ENCODE results near the gene ARHGAP28.

DNA sequence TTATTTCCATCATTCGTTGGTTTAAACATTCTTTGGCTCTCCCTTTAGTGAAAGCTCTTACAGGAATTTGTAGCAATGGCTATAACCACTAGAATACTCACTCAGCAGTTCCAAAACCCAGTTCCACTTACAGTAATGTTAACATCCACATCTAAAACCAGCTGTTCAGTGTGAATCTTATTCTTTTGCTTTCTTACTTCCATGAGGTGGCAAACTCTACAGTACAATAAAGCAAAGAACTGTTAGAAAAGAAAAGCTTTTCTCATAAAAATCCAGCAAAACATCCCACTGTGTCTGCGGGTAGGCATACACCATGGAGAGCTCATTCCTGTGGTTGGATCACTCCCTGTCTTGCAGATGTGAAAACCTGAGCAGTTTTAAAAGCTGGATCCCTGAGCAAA lies 147.1 kb downstream of the ARHGAP28 start:
- no peak for TF ChIP-seq CTCF (conservative IDR thresholded peaks at IDR 0.05; ENCODE audit: low read depth, low read length)
- no peak for TF ChIP-seq EZH2 (IDR thresholded peaks at IDR 0.05; ENCODE audit: borderline replicate concordance, low read depth, low read length, poor library complexity, severe bottlenecking)

Measured in A673 (cell line).